Muscle of leg (tissue), 11 donors: ENCODE results near the gene KCNJ13. TPM values are rescaled to one million over a fixed set of nuclear protein-coding genes. Genes with fewer than 3 reads are reported as not detected.
"Not testable (repeated sequence)": the region's sequence is repeated elsewhere in the genome, so short reads cannot be mapped to it uniquely, and the experiment has no call there.

Experiments
- DNase-seq: peaks from one replicate; pipeline ENCODE4 v3.0.0; 2013
- H3K27ac ChIP-seq: one replicate; pipeline ENCODE4 v1.5.1; 2013; ENCODE audit warnings: mild to moderate bottlenecking, low read length, control low read depth
- H3K27me3 ChIP-seq: one replicate; pipeline ENCODE4 v1.6.1; 2013; ENCODE audit warnings: low read length; ENCODE audit not compliant: control insufficient read depth, insufficient read depth
- H3K36me3 ChIP-seq: one replicate; pipeline ENCODE4 v1.6.1; 2013; ENCODE audit warnings: low read length; ENCODE audit not compliant: control insufficient read depth, insufficient read depth
- H3K4me1 ChIP-seq: one replicate; pipeline ENCODE4 v1.6.1; 2013; ENCODE audit warnings: low read length; ENCODE audit not compliant: control insufficient read depth, insufficient read depth
- H3K4me3 ChIP-seq: one replicate; pipeline ENCODE4 v1.5.1; 2013; ENCODE audit warnings: low read length, control low read depth
- H3K9me3 ChIP-seq: replicated peaks from 2 replicates; pipeline ENCODE4 v1.6.1; 2013; ENCODE audit warnings: low read depth, low read length; ENCODE audit not compliant: control insufficient read depth
- WGBS: methylation state at CpG from one replicate; pipeline ENCODE4 v1.1.5; 2013; ENCODE audit warnings: missing lambda C conversion rate; ENCODE audit not compliant: insufficient coverage; 5-methylcytosine and 5-hydroxymethylcytosine counted together
- polyA plus RNA-seq, 8 donors: library from polyadenylated mRNA; unstranded; fragments of 120-200 nt; gene quantifications; one replicate each; pipeline versions ENCODE4 v1.2.1 to v1.2.3, GENCODE V29; 2013; ENCODE audit warnings: inconsistent platforms in 1 of 8, low replicate concordance in 1 of 8; ENCODE audit not compliant: insufficient read length in 8 of 8, insufficient read depth in 1 of 8
- total RNA-seq: library from RNA; stranded (reverse); fragments of 120-200 nt; gene quantifications from one replicate; pipeline ENCODE4 v1.2.4, GENCODE V29; 2013

Gene KCNJ13
- total and polyA plus RNA-seq, 9 donors: 0.12 to 0.90 (median 0.20) TPM; not detected in 2

- Histone ChIP-seq H3K4me3 (no peak overlapping the region), H3K27ac (no peak overlapping the region), H3K9me3 (no peaks in the 10 kb centered on the region), H3K27me3 (no peaks in the 10 kb centered on the region), H3K4me1 (no peaks in the 10 kb centered on the region), H3K36me3 (peaks cover 2% of the 10 kb centered on the region)
- DNase-seq: no peak
- 100% methylated on average over 1 of the region's 4 CpGs for WGBS
These were observed 35.1 kb downstream of the KCNJ13 start for GRCh38 chr2:232741294-232741693.

- WGBS: no CpG with 5 or more reads among the region's 2 CpGs
These were observed 44.9 kb downstream of the KCNJ13 start for GRCh38 chr2:232731470-232731869.

GRCh38 chr2:232728785-232729184 lies 47.6 kb downstream of the KCNJ13 start:
- no peak for DNase-seq
- H3K36me3 ChIP-seq: peaks cover 27% of the 10 kb centered on the region
- WGBS: no CpG with 5 or more reads among the region's 3 CpGs

More at GRCh38 chr2:232731470-232731869, 44.9 kb downstream of the KCNJ13 start:
- H3K27me3 ChIP-seq: no peaks in the 10 kb centered on the region
- no peaks in the 10 kb centered on the region for H3K9me3 ChIP-seq
- no peak overlapping the region for H3K4me3 ChIP-seq
- DNase-seq: peak; percentile 9
- no peaks in the 10 kb centered on the region for H3K4me1 ChIP-seq
- no peak overlapping the region for H3K27ac ChIP-seq
- peaks cover 26% of the 10 kb centered on the region for H3K36me3 ChIP-seq

GRCh38 chr2:232723027-232723426 lies 53.3 kb downstream of the KCNJ13 start:
- H3K4me3 ChIP-seq: no peak overlapping the region
- H3K4me1 ChIP-seq: no peaks in the 10 kb centered on the region
- H3K9me3 ChIP-seq: no peaks in the 10 kb centered on the region
- H3K27me3 ChIP-seq: no peaks in the 10 kb centered on the region
- no peak for DNase-seq
- H3K36me3 ChIP-seq: peaks cover 19% of the 10 kb centered on the region
- H3K27ac ChIP-seq: no peak overlapping the region
- 82% methylated on average over 1 of the region's 1 CpG for WGBS

More at GRCh38 chr2:232728785-232729184, 47.6 kb downstream of the KCNJ13 start:
- Histone ChIP-seq H3K4me1 (no peaks in the 10 kb centered on the region), H3K9me3 (no peaks in the 10 kb centered on the region), H3K27me3 (no peaks in the 10 kb centered on the region), H3K27ac (no peak overlapping the region), H3K4me3 (no peak overlapping the region)

- WGBS: 75% methylated on average over 2 of the region's 2 CpGs
- peaks cover 18% of the 10 kb centered on the region for H3K36me3 ChIP-seq
- H3K27ac ChIP-seq: no peak overlapping the region
These were observed 54.5 kb downstream of the KCNJ13 start for GRCh38 chr2:232721882-232722281.

GRCh38 chr2:232721261-232721660 lies 55.1 kb downstream of the KCNJ13 start:
- no peak overlapping the region for H3K4me3 ChIP-seq
- no peak overlapping the region for H3K27ac ChIP-seq
- no peaks in the 10 kb centered on the region for H3K4me1 ChIP-seq
- no peaks in the 10 kb centered on the region for H3K27me3 ChIP-seq
- WGBS: no CpG with 5 or more reads among the region's 2 CpGs
- no peak for DNase-seq
- peaks cover 17% of the 10 kb centered on the region for H3K36me3 ChIP-seq
- H3K9me3 ChIP-seq: no peaks in the 10 kb centered on the region

More at GRCh38 chr2:232721882-232722281, 54.5 kb downstream of the KCNJ13 start:
- Histone ChIP-seq H3K9me3 (no peaks in the 10 kb centered on the region), H3K27me3 (no peaks in the 10 kb centered on the region), H3K4me1 (no peaks in the 10 kb centered on the region), H3K4me3 (no peak overlapping the region)
- DNase-seq: no peak

- not testable (repeated sequence) for H3K4me1 ChIP-seq, H3K4me3 ChIP-seq, H3K9me3 ChIP-seq, H3K27ac ChIP-seq, H3K27me3 ChIP-seq, DNase-seq
- peaks cover 14% of the 10 kb centered on the region for H3K36me3 ChIP-seq
These were observed 56.3 kb downstream of the KCNJ13 start for GRCh38 chr2:232720056-232720455.

Other genes starting within 250 kb of the KCNJ13 start
- 77.7 TPM for gene CHRNG, start 236.9 kb downstream of the KCNJ13 start, total RNA-seq
- 100 to 1,000 TPM in 4 of 8 donors, 10 to 100 TPM in 4; 75.0 to 165 (median 105) TPM for gene CHRNG, start 236.9 kb downstream of the KCNJ13 start, polyA plus RNA-seq
- gene TIGD1, start 226.0 kb downstream of the KCNJ13 start, total RNA-seq: 5.1 TPM
- gene TIGD1, start 226.0 kb downstream of the KCNJ13 start, polyA plus RNA-seq: 1 to 10 TPM; 5.2 to 7.6 (median 6.2) TPM
- 115 TPM for gene EIF4E2, start 225.9 kb downstream of the KCNJ13 start, total RNA-seq
- 100 to 1,000 TPM; 105 to 135 (median 122) TPM for gene EIF4E2, start 225.9 kb downstream of the KCNJ13 start, polyA plus RNA-seq
- 7.0 TPM for gene EFHD1, start 143.0 kb downstream of the KCNJ13 start, total RNA-seq
- gene EFHD1, start 143.0 kb downstream of the KCNJ13 start, polyA plus RNA-seq: 10 to 100 TPM; 20.1 to 39.6 (median 28.1) TPM
- gene GIGYF2, start 79.2 kb downstream of the KCNJ13 start, total RNA-seq: 49.4 TPM
- 10 to 100 TPM; 26.4 to 48.2 (median 40.8) TPM for gene GIGYF2, start 79.2 kb downstream of the KCNJ13 start, polyA plus RNA-seq
- 0.80 TPM for gene SNORC, start 93.7 kb upstream of the KCNJ13 start, total RNA-seq
- gene SNORC, start 93.7 kb upstream of the KCNJ13 start, polyA plus RNA-seq: 1 to 10 TPM in 7 of 8 donors, under 1 TPM in 1; 0.56 to 2.3 (median 1.6) TPM
- gene NGEF, start 236.7 kb upstream of the KCNJ13 start, total RNA-seq: 1.5 TPM
- 1 to 10 TPM in 7 of 8 donors, under 1 TPM in 1; 0.66 to 4.8 (median 2.0) TPM for gene NGEF, start 236.7 kb upstream of the KCNJ13 start, polyA plus RNA-seq